ENCODE measurements around the gene CD300C.

DNA sequence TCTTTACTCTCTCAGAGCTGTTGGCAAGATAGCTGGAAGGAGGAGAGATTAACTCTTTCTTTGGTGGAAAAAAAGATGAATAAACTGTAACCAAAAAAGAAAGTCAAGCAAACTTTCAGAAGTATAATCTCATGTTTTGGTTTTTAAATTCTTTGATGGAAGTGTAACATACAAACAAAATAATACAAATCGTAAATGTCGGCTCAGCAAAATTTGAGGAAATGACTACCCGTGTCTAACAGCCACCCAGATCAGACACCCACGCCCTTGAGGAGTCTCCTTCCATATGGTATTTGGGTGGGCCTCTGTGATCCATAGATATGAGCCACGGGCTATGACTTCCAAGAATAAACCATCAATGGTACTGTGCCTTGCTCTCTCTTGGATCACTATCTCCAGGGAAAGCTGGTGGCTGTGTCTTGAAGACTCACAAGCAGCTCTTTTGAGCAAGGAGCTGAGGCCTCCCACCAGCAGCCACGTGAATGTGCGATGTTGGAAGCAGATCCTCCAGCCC lies 9.6 kb upstream of the CD300C start:
- no peak for TF ChIP-seq EZH2 (IDR thresholded peaks at IDR 0.05; ENCODE audit: insufficient read depth, poor library complexity, severe bottlenecking)
- no peak for TF ChIP-seq EZH2phosphoT487 (IDR thresholded peaks at IDR 0.05; ENCODE audit: insufficient read depth, low read depth)
